LHCN-M2 (cell line): ENCODE measurements around the gene METTL25. TPM values are rescaled to one million over a fixed set of nuclear protein-coding genes. Genes with fewer than 3 reads are reported as not detected.
"Not testable (repeated sequence)": the region's sequence is repeated elsewhere in the genome, so short reads cannot be mapped to it uniquely, and the experiment has no call there.

Experiments used
- DNase-seq: peaks from one replicate; pipeline ENCODE4 v3.0.0-alpha.2; 2012; ENCODE audit warnings: low read depth
- polyA plus RNA-seq: library from polyadenylated mRNA; unstranded; fragments of >200 nt; gene quantifications from one replicate; pipeline ENCODE4 v1.2.1, GENCODE V29; 2012; ENCODE audit warnings: missing spikeins
- total RNA-seq: library from RNA; depleted of rRNA; stranded (reverse); fragments of >200 nt; gene quantifications from 2 replicates; pipeline ENCODE4 v1.2.3, GENCODE V29; 2014; rRNA removed

METTL25 gene
- 6.6 and 9.9 TPM in 2 replicates for total RNA-seq
- polyA plus RNA-seq, result 1.3 TPM

GRCh38 chr12:82358200-82359114 lies at the start of gene METTL25, which contains the start of gene CCDC59:
Gene METTL25, plus strand, starts transcription at chr12:82358529. Its CDS starts 37 bp downstream, at chr12:82358566.
Gene CCDC59, minus strand, starts transcription at chr12:82358387. Its CDS starts 11 bp downstream, at chr12:82358376.
- DNase-seq, result peak; percentile 98

GRCh38 chr12:82314406-82314892 lies 43.9 kb upstream of the METTL25 start:
- DNase-seq, result no peak

GRCh38 chr12:82319276-82319675 lies 39.1 kb upstream of the METTL25 start:
- DNase-seq, result no peak

- no peak for DNase-seq
Observed at GRCh38 chr12:82325540-82326336, 32.6 kb upstream of the METTL25 start.

GRCh38 chr12:82326905-82327503 lies 31.3 kb upstream of the METTL25 start:
- DNase-seq, result peak; percentile 14

- DNase-seq, result no peak
Observed at GRCh38 chr12:82327861-82328260, 30.5 kb upstream of the METTL25 start.

GRCh38 chr12:82329508-82329907 lies 28.8 kb upstream of the METTL25 start:
- DNase-seq, result no peak

GRCh38 chr12:82350161-82350560 lies 8.2 kb upstream of the METTL25 start:
- DNase-seq, result no peak

- DNase-seq, result no peak
Observed at GRCh38 chr12:82351390-82351789, 6.9 kb upstream of the METTL25 start.

GRCh38 chr12:82357340-82357739 lies 989 bp upstream of the METTL25 start:
- DNase-seq, result no peak

GRCh38 chr12:82357845-82358199 lies 507 bp upstream of the METTL25 start:
- DNase-seq, result peak; percentile 2

- no peak for DNase-seq
Observed at GRCh38 chr12:82359115-82359478, 768 bp downstream of the METTL25 start.

- DNase-seq, result not testable (repeated sequence)
Observed at GRCh38 chr12:82360834-82361233, 2.5 kb downstream of the METTL25 start.

- no peak for DNase-seq
Observed at GRCh38 chr12:82361461-82361915, 3.2 kb downstream of the METTL25 start.

GRCh38 chr12:82363990-82364389 lies 5.7 kb downstream of the METTL25 start:
- DNase-seq, result no peak

GRCh38 chr12:82366197-82366596 lies 7.9 kb downstream of the METTL25 start:
- no peak for DNase-seq

- no peak for DNase-seq
Observed at GRCh38 chr12:82375201-82375600, 16.9 kb downstream of the METTL25 start.

- DNase-seq, result no peak
Observed at GRCh38 chr12:82378997-82379396, 20.7 kb downstream of the METTL25 start.

- DNase-seq, result peak; percentile 44
Observed at GRCh38 chr12:82383930-82384552, 25.7 kb downstream of the METTL25 start.

- DNase-seq, result no peak
Observed at GRCh38 chr12:82398879-82399278, 40.5 kb downstream of the METTL25 start.

GRCh38 chr12:82400819-82401218 lies 42.5 kb downstream of the METTL25 start:
- no peak for DNase-seq
